ENCODE results near the gene MED13L.

Gene MED13L

GRCh38 chr12:115953450-115953849 is 324.0 kb downstream of the MED13L start:
- Histone ChIP-seq H2AFZ (ENCODE audit: low read depth, low read length, severe bottlenecking) (no peak overlapping the region), H3K79me2 (ENCODE audit: insufficient read depth, low read length) (no peaks in the 10 kb centered on the region), H3K4me3 (ENCODE audit: insufficient read depth, low read length, poor library complexity, severe bottlenecking) (no peak overlapping the region), H3K9me2 (replicated peaks; ENCODE audit: insufficient read depth, low read length) (no peaks in the 10 kb centered on the region), H4K20me1 (ENCODE audit: low read depth, low read length) (no peaks in the 10 kb centered on the region), H3K4me2 (ENCODE audit: low read depth, low read length, poor library complexity, severe bottlenecking) (no peak overlapping the region), H3K27me3 (ENCODE audit: low read length) (no peaks in the 10 kb centered on the region), H3K27ac (ENCODE audit: low read depth, low read length) (no peak overlapping the region), H3K9ac (ENCODE audit: low read length) (no peak overlapping the region), H3F3A (ENCODE audit: insufficient read depth) (no peaks in the 10 kb centered on the region), H3K9me3 (ENCODE audit: insufficient read depth, low read length) (no peaks in the 10 kb centered on the region), H3K36me3 (ENCODE audit: low read length) (no peaks in the 10 kb centered on the region)
- no peak for TF ChIP-seq CTCF (IDR thresholded peaks at IDR 0.05; ENCODE audit: insufficient read depth, low read length, poor library complexity, severe bottlenecking)
- no peak for TF ChIP-seq EZH2phosphoT487 (conservative IDR thresholded peaks at IDR 0.05; ENCODE audit: low read length)

GRCh38 chr12:115953031-115953430 is 324.5 kb downstream of the MED13L start:
- Histone ChIP-seq H3K27ac (ENCODE audit: low read depth, low read length) (no peak overlapping the region), H3K36me3 (ENCODE audit: low read length) (no peaks in the 10 kb centered on the region), H3K27me3 (ENCODE audit: low read length) (no peaks in the 10 kb centered on the region), H3K9me3 (ENCODE audit: insufficient read depth, low read length) (no peaks in the 10 kb centered on the region), H3K4me3 (ENCODE audit: insufficient read depth, low read length, poor library complexity, severe bottlenecking) (no peak overlapping the region), H2AFZ (ENCODE audit: low read depth, low read length, severe bottlenecking) (no peak overlapping the region), H4K20me1 (ENCODE audit: low read depth, low read length) (no peaks in the 10 kb centered on the region), H3F3A (ENCODE audit: insufficient read depth) (no peaks in the 10 kb centered on the region), H3K9ac (ENCODE audit: low read length) (no peak overlapping the region), H3K4me2 (ENCODE audit: low read depth, low read length, poor library complexity, severe bottlenecking) (no peak overlapping the region), H3K9me2 (replicated peaks; ENCODE audit: insufficient read depth, low read length) (no peaks in the 10 kb centered on the region), H3K79me2 (ENCODE audit: insufficient read depth, low read length) (no peaks in the 10 kb centered on the region)
- TF ChIP-seq CTCF (IDR thresholded peaks at IDR 0.05; ENCODE audit: insufficient read depth, low read length, poor library complexity, severe bottlenecking) (no peak), EZH2phosphoT487 (conservative IDR thresholded peaks at IDR 0.05; ENCODE audit: low read length) (no peak)

DNA sequence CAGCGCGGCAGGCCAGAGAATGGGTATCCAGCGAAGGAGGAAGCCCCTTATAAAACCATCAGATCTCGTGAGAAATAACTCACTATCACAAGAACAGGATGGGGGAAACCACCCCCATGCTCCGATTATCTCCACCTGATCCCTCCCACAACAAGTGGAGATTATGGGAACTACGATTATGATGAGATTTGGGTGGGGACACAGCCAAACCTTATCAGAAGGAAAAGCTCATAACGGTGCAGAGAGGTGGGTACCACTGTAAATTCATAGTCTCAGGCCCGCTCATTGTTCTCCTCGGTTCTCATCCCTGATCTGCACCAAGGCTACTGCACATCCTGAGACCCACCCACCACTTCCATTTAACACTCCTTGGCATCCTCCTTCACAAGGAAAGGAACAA is 326.5 kb downstream of the MED13L start:
- no peaks in the 10 kb centered on the region for H3K9me3 ChIP-seq (ENCODE audit: insufficient read depth, low read length)
- H3K9ac ChIP-seq (ENCODE audit: low read length): no peak overlapping the region
- H3F3A ChIP-seq (ENCODE audit: insufficient read depth): no peaks in the 10 kb centered on the region
- no peaks in the 10 kb centered on the region for H4K20me1 ChIP-seq (ENCODE audit: low read depth, low read length)
- no peaks in the 10 kb centered on the region for H3K9me2 ChIP-seq (replicated peaks; ENCODE audit: insufficient read depth, low read length)
- no peaks in the 10 kb centered on the region for H3K79me2 ChIP-seq (ENCODE audit: insufficient read depth, low read length)
- H3K4me3 ChIP-seq (ENCODE audit: insufficient read depth, low read length, poor library complexity, severe bottlenecking): no peak overlapping the region
- no peak overlapping the region for H3K4me2 ChIP-seq (ENCODE audit: low read depth, low read length, poor library complexity, severe bottlenecking)
- H2AFZ ChIP-seq (ENCODE audit: low read depth, low read length, severe bottlenecking): no peak overlapping the region
- TF ChIP-seq EZH2phosphoT487 (conservative IDR thresholded peaks at IDR 0.05; ENCODE audit: low read length) (no peak), CTCF (IDR thresholded peaks at IDR 0.05; ENCODE audit: insufficient read depth, low read length, poor library complexity, severe bottlenecking) (no peak)
- H3K36me3 ChIP-seq (ENCODE audit: low read length): no peaks in the 10 kb centered on the region
- no peak overlapping the region for H3K27ac ChIP-seq (ENCODE audit: low read depth, low read length)
- H3K27me3 ChIP-seq (ENCODE audit: low read length): no peaks in the 10 kb centered on the region

Measured in SU-DHL-6 (cell line).